ENCODE results near the gene KCTD4. TPM values are rescaled to one million over a fixed set of nuclear protein-coding genes. Genes with fewer than 3 reads are reported as not detected.
"Not testable (repeated sequence)": the region's sequence is repeated elsewhere in the genome, so short reads cannot be mapped to it uniquely, and the experiment has no call there.

The KCTD4 gene
- not detected for total RNA-seq (ENCODE audit: unreplicated experiment)
- long read RNA-seq, result 0 reads

DNA sequence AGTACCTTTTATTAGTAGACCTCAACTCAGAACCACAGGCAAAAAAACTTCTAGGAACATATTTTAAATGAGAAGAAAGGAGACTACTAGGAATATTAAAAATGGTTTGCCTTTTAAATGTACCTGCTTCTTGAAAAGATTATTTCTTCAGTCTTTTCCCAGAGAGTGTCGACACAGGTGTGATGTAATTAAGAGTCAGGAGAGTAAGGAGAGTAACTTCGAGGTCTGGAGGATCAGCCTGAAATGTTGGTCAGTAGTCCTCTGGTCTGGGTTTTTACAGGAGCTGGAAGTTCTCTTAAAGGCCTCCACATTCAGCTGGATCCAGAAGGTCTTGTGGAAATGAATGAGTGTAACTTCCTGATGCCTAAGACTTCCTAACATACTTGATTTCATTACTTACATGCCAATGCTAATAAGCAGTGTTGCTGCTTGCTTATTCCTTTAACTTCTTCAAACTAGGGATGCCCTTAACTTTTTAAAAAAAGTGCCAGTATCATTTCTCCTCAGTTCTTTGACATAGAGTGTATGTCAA is at the start of gene KCTD4:
Gene KCTD4, minus strand, starts transcription at position 345 of the 532 bp plus-strand sequence. CDS start 6,478 bp downstream, outside the sequence.
- H3K4me3 Mint-ChIP-seq (ENCODE audit: unreplicated experiment), result no peak within 1 kb of the TSS

DNA sequence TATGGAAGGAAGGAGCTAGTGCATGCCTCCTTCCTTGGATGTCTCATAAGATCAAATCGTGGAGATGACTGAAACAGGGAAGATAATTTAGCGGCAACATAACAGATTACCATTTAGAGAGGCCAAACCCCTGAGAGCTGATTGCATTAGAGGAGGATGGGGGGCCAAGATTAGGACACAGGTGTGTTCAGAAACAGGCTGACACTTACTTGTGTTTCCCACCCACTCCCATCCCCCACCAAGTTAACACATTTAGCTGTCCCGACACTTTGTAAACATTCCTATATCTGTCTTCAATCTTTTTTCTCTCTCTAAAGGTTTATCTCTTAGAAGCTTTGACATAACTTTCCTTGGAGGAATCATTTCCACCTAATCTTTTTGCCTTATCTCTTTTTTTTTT is 48.8 kb upstream of the KCTD4 start:
- H3K36me3 Mint-ChIP-seq (ENCODE audit: unreplicated experiment), result no peaks in the 10 kb centered on the region
- H3K4me1 Mint-ChIP-seq (ENCODE audit: low read depth, unreplicated experiment), result no peaks in the 10 kb centered on the region
- H3K27ac Mint-ChIP-seq (ENCODE audit: unreplicated experiment), result no peak overlapping the region
- H3K4me3 Mint-ChIP-seq (ENCODE audit: unreplicated experiment), result no peak overlapping the region
- DNase-seq, result no peak
- TF ChIP-seq, protein P1, sequence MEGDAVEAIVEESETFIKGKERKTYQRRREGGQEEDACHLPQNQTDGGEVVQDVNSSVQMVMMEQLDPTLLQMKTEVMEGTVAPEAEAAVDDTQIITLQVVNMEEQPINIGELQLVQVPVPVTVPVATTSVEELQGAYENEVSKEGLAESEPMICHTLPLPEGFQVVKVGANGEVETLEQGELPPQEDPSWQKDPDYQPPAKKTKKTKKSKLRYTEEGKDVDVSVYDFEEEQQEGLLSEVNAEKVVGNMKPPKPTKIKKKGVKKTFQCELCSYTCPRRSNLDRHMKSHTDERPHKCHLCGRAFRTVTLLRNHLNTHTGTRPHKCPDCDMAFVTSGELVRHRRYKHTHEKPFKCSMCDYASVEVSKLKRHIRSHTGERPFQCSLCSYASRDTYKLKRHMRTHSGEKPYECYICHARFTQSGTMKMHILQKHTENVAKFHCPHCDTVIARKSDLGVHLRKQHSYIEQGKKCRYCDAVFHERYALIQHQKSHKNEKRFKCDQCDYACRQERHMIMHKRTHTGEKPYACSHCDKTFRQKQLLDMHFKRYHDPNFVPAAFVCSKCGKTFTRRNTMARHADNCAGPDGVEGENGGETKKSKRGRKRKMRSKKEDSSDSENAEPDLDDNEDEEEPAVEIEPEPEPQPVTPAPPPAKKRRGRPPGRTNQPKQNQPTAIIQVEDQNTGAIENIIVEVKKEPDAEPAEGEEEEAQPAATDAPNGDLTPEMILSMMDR (IDR thresholded peaks at IDR 0.05; ENCODE audit: partially characterized antibody, unreplicated experiment), result no peak
- H3K27me3 Mint-ChIP-seq (ENCODE audit: unreplicated experiment), result peaks cover 1% of the 10 kb centered on the region
- H3K9me3 Mint-ChIP-seq (ENCODE audit: unreplicated experiment), result no peaks in the 10 kb centered on the region

More for the DNA sequence above, at the start of gene KCTD4:
- H3K27me3 Mint-ChIP-seq (ENCODE audit: unreplicated experiment), result no peaks in the 10 kb centered on the region
- no peaks in the 10 kb centered on the region for H3K4me1 Mint-ChIP-seq (ENCODE audit: low read depth, unreplicated experiment)
- DNase-seq, result no peak
- no peak within 1 kb of the TSS for H3K27ac Mint-ChIP-seq (ENCODE audit: unreplicated experiment)
- TF ChIP-seq, protein P1 (IDR thresholded peaks at IDR 0.05; ENCODE audit: partially characterized antibody, unreplicated experiment), result no peak
- H3K36me3 Mint-ChIP-seq (ENCODE audit: unreplicated experiment), result no peaks in the 10 kb centered on the region
- no peaks in the 10 kb centered on the region for H3K9me3 Mint-ChIP-seq (ENCODE audit: unreplicated experiment)

DNA sequence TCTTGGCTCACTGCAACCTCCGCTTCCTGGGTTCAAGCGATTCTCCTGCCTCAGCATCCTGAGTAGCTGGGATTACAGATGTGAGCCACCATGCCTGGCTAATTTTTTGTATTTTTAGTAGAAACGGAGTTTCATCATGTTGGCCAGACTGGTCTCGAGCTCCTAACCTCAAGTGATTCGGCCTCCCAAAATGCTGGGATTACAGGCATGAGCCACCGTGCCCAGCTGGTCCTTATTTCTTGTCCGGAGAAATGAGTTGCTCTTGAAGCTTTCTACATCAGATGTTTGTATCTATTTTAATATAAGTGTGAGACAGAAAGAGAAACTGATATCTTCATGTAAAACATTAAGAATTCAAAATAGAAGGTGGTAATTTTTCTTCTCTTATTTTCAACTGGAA is 43.9 kb upstream of the KCTD4 start:
- H3K27ac Mint-ChIP-seq (ENCODE audit: unreplicated experiment); H3K36me3 Mint-ChIP-seq (ENCODE audit: unreplicated experiment); DNase-seq; H3K27me3 Mint-ChIP-seq (ENCODE audit: unreplicated experiment); H3K4me1 Mint-ChIP-seq (ENCODE audit: low read depth, unreplicated experiment); H3K9me3 Mint-ChIP-seq (ENCODE audit: unreplicated experiment); H3K4me3 Mint-ChIP-seq (ENCODE audit: unreplicated experiment): not testable (repeated sequence)

DNA sequence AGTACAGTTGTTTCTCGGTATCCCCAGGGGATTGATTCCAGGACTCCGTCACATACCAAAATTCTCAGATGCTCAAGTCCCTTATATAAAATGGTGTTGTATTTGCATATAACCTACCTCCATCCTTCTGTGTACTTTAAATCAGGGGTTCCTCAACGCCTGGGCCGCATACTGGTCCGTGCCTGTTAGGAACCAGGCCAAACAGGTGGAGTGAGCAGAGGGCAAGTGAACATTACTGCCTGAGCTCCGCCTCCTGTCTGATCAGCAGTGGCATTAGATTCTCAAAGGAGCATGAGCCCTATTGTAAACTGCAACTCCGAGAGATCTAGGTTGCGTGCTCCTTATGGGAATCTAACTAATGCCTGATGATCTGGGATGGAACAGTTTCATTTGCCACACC is 42.2 kb upstream of the KCTD4 start:
- H3K36me3 Mint-ChIP-seq (ENCODE audit: unreplicated experiment), result no peaks in the 10 kb centered on the region
- TF ChIP-seq, protein P1 (IDR thresholded peaks at IDR 0.05; ENCODE audit: partially characterized antibody, unreplicated experiment), result no peak
- H3K9me3 Mint-ChIP-seq (ENCODE audit: unreplicated experiment), result no peaks in the 10 kb centered on the region
- no peak overlapping the region for H3K27ac Mint-ChIP-seq (ENCODE audit: unreplicated experiment)
- no peak overlapping the region for H3K4me3 Mint-ChIP-seq (ENCODE audit: unreplicated experiment)
- DNase-seq, result no peak
- H3K27me3 Mint-ChIP-seq (ENCODE audit: unreplicated experiment), result peaks cover 1% of the 10 kb centered on the region
- H3K4me1 Mint-ChIP-seq (ENCODE audit: low read depth, unreplicated experiment), result peaks cover 3% of the 10 kb centered on the region

DNA sequence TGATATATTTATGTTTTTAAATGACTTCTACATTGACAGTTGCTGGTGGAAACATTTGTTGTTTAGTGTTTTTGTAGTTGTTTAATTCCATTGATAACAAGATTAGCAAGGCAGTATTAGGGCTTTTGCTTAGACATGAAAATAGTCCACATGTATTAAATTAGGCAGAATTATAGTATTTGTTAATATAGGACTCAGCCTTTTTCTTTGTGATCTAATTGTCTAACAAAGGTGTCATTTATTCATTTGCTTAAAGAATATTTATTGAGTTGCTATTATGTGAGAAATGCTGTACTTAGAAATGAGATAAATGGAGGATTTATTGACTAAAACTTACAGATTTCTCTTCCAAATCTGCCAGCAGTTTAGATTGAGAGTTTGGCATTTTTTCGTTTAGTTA is 41.7 kb upstream of the KCTD4 start:
- Mint-ChIP-seq H3K36me3 (ENCODE audit: unreplicated experiment) (no peaks in the 10 kb centered on the region), H3K9me3 (ENCODE audit: unreplicated experiment) (no peaks in the 10 kb centered on the region), H3K27me3 (ENCODE audit: unreplicated experiment) (peaks cover 1% of the 10 kb centered on the region), H3K4me3 (ENCODE audit: unreplicated experiment) (no peak overlapping the region), H3K4me1 (ENCODE audit: low read depth, unreplicated experiment) (peaks cover 3% of the 10 kb centered on the region), H3K27ac (ENCODE audit: unreplicated experiment) (no peak overlapping the region)
- TF ChIP-seq, protein P1 (IDR thresholded peaks at IDR 0.05; ENCODE audit: partially characterized antibody, unreplicated experiment), result no peak
- DNase-seq, result no peak
